GM18507 (cell line): Measurements from ENCODE around the gene CDH12.

ENCODE experiments used
- DNase-seq: peaks from one replicate; pipeline ENCODE4 v3.0.0; 2011; ENCODE audit warnings: low read depth; ENCODE audit not compliant: insufficient read length; ENCODE audit errors: extremely low spot score
- FAIRE-seq: peaks from 2 replicates; lab custom pipeline; 2011; peaks lifted over from hg19 to GRCh38; lab: Jason Lieb, UNC

CDH12 gene

GRCh38 chr5:22500556-22500955 lies 352.6 kb downstream of the CDH12 start:
- DNase-seq (no peak), FAIRE-seq (no peak)

- no peak for FAIRE-seq
- no peak for DNase-seq
These were observed 356.5 kb downstream of the CDH12 start for GRCh38 chr5:22496666-22497065.

GRCh38 chr5:22495016-22495720 lies 358.0 kb downstream of the CDH12 start:
- FAIRE-seq (no peak), DNase-seq (no peak)

- no peak for FAIRE-seq
- DNase-seq = no peak
These were observed 364.7 kb downstream of the CDH12 start for GRCh38 chr5:22488427-22488826.

- no peak for DNase-seq
- no peak for FAIRE-seq
These were observed 372.8 kb downstream of the CDH12 start for GRCh38 chr5:22480305-22480704.

GRCh38 chr5:22473886-22474285 lies 379.3 kb downstream of the CDH12 start:
- no peak for DNase-seq

GRCh38 chr5:22471154-22471553 lies 382.0 kb downstream of the CDH12 start:
- no peak for DNase-seq
- no peak for FAIRE-seq

More at GRCh38 chr5:22473886-22474285, 379.3 kb downstream of the CDH12 start:
- FAIRE-seq = no peak

- DNase-seq = no peak
- FAIRE-seq = no peak
These were observed 382.7 kb downstream of the CDH12 start for GRCh38 chr5:22470408-22470807.

GRCh38 chr5:22465616-22466015 lies 387.5 kb downstream of the CDH12 start:
- FAIRE-seq = no peak
- DNase-seq = no peak

GRCh38 chr5:22465177-22465576 lies 388.0 kb downstream of the CDH12 start:
- FAIRE-seq = no peak

GRCh38 chr5:22460189-22460588 lies 393.0 kb downstream of the CDH12 start:
- no peak for FAIRE-seq
- no peak for DNase-seq

More at GRCh38 chr5:22465177-22465576, 388.0 kb downstream of the CDH12 start:
- DNase-seq = no peak

- DNase-seq (no peak), FAIRE-seq (no peak)
These were observed 420.2 kb downstream of the CDH12 start for GRCh38 chr5:22432905-22433304.

- no peak for DNase-seq
- FAIRE-seq = no peak
These were observed 421.3 kb downstream of the CDH12 start for GRCh38 chr5:22431840-22432239.

GRCh38 chr5:22431406-22431805 lies 421.7 kb downstream of the CDH12 start:
- no peak for DNase-seq
- FAIRE-seq = no peak

GRCh38 chr5:22411554-22412349 lies 441.4 kb downstream of the CDH12 start:
- DNase-seq = no peak
- FAIRE-seq = no peak

GRCh38 chr5:22391956-22392355 lies 461.2 kb downstream of the CDH12 start:
- DNase-seq (no peak), FAIRE-seq (no peak)

- no peak for DNase-seq
- FAIRE-seq = no peak
These were observed 462.3 kb downstream of the CDH12 start for GRCh38 chr5:22390888-22391287.

GRCh38 chr5:22372826-22373660 lies 480.1 kb downstream of the CDH12 start:
- no peak for DNase-seq
- no peak for FAIRE-seq

GRCh38 chr5:22372376-22372775 lies 480.8 kb downstream of the CDH12 start:
- no peak for DNase-seq
- no peak for FAIRE-seq

GRCh38 chr5:22354956-22355355 lies 498.2 kb downstream of the CDH12 start:
- FAIRE-seq = no peak
- no peak for DNase-seq
